ENCODE measurements around the gene CBX6.

The CBX6 gene

DNA sequence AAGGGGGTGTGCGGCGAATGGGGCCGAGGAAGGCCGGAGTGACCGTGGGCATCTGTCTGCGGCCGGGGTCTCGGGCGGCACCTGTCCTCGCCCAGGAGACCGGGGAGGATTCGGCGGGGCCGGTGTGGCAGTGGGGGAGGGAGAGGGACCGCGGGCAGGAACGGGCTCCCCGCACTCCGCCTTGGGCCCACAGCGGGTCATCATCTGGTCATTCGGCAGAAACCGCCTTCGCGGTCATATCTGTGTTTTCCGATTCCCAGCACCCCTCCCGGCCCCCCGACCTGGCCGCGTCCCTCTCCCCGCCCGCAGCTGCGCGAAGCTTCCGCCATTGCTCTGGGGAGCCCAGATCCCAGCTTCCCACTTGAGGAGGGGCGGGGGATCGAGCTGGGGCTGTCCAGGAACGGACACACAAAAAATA lies 824 bp upstream of the CBX6 start:
- peak; percentile 45 for DNase-seq

DNA sequence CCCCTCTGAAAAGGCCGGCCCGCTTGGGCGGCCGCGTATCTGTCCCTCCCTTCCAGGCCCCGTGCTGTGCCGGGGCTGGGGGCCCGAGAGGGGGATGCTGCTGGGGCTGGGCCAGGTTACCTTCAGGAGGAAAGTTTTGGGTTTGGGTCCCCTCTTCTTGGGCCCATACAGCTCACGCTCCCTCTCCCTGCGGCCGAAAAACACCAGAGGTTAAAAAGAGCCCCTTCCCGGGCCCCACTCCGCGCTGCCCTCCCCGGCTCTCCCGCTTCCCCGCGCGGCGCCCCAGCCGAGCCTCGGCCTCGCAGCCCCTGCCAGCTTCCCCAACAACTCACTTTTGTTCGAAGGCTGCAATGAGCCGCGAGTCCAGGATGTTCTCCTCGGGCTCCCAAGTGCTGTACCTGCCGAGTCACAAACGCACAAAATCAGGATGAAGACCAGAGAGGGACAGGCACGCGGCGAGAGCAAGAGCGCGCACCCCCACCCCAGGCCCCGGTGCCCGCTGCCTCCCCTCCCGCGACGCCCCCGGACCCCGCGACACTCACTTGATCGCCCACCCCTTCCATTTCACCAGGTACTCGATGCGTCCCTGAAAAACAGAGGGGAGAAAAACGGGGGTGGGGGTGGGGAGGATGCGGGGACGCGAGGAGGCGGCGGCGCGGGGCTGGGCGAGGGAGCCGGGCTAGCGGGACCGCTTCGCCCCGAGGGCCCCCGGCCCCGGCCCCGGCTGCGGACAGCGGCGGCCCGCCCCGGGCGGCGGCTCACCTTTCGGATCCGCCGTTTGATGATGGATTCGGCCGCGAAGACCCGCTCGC lies 450 bp downstream of the CBX6 start:
- DNase-seq: no peak

DNA sequence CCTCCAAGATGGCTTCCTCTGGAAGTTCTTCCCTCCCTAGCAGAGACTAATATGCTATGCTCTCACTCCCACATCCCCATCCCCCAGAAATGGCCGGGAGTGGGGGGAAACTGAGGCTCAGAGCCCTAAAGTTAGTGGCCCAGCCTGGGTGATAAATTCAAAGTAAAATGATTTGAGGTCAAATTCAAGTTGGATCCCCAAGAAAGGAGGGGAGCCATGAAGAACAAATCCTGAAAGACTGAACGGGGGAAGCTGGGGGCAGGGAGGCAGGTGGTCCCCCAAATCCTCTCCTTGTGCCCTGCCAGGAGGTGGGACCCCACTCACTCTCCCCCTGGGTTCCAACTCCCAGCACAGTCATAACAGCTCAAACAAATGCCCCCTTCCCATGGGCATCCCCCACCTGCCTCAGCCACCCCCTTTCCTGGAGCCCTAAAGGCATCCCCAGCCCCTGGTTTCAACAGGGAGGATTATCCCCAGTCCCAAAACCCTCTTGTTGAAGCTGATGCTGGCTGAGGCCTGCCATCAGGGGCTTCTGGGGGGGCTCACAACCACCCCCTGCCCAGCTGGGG lies 1.1 kb downstream of the CBX6 start:
- DNase-seq: no peak

- peak; percentile 75 for DNase-seq
These were observed 1.7 kb downstream of the CBX6 start for GRCh38 chr22:38870312-38870741.

DNA sequence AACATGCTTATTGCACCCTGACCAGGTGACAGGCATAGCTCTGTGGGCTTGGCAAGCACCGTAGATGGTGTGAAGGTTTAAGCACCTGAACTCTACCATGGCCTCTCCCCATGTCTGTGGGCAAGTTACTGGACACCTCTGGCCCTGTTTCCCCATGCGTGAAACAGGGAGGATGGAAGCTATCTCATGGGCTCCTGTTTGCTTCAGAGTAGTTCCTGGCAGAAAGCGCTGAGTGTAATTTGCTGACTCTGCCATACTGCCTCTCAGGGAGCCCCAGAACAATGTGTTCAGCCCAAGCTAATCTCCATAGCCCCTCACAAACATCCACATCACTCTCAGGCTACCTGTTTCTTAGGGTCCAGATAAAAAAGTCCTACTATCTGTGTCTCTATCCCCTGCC lies 2.4 kb downstream of the CBX6 start:
- DNase-seq: no peak

- peak; percentile 57 for DNase-seq
These were observed 3.1 kb downstream of the CBX6 start for GRCh38 chr22:38868886-38869381.

DNA sequence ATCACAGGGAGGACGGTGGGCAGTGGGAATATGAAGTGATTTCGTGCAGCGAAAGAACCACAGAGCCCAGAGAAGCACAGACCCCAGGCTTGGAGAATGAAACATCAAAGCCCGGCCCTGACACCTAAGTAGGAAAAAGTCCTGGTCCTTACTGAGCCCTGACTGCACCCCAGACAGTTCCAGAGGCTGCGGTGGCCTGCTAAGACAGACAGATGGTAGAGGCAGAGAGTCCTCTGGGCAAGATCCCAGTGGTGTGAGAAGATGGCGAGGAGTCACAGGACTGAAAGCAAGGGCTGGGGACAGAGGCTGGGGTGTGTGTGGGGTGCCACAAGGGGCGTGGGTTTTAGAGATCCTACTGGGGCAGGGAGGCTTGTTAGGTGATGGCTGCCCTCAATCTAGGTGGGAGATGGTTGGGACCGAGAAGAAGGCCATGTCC lies 3.7 kb downstream of the CBX6 start:
- DNase-seq: no peak

DNA sequence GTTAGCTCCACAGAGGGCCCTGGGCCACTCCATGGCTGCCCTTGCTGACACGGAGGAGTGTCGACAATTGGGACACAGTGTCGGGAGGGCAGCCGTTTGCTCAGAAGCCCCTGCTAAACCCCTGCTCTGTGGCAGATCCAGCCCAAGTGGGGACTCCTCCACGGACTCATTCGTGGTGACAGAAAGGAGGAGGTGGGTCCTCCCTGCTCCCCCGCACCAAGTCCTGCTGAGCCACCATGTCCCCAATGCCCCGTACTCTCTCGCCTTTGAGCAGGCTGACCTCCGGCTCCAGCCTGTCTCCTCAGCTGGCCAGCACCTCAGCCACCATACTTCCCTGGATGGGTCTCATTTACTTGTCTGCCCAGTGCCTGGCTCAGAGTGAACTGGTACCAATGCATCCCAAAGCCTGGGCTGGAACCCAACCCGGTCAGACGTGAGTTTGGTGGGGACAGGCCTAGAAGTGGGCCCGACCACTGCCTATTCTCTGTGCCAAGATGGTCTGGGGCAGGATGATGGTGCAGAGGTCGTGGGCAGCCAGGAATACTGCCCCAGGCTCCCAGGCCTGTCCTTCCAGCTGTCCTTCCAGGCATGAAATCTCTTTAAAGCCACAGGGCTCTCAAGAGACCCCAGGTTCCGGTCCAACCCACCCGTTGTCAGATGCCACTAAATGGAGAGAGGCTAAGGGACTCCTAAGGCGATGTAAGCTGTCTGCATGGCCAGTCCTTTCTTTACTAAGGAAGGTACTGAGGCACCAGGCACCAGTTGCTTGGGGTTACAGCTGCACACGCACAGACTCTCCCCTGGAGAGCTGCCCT lies 4.3 kb downstream of the CBX6 start:
- no peak for DNase-seq

GRCh38 chr22:38867124-38867455 lies 4.9 kb downstream of the CBX6 start:
- DNase-seq: no peak

- no peak for DNase-seq
These were observed 5.5 kb downstream of the CBX6 start for GRCh38 chr22:38866399-38867123.

DNA sequence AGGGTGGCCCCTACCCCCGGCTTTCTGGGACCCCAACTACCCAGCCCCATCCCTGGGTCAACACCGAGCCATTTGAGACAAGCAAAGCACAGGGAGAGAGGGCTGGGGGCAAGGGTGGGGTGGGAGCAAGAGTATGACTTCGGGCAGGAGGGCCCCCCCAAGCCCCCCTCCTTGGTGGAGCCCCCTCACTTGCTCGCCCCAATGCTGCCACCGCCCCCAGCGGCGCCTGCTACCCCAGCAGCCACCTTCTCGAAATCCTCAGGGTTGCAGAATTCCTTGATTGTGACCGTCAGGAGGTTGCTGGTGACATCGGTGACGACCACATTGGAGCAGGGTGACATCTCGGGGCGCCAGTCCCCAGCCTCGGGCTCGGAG lies 6.0 kb downstream of the CBX6 start:
- no peak for DNase-seq

GRCh38 chr22:38865201-38866023 lies 6.6 kb downstream of the CBX6 start:
- no peak for DNase-seq

GRCh38 chr22:38864361-38865191 lies 7.4 kb downstream of the CBX6 start:
- DNase-seq: no peak

DNA sequence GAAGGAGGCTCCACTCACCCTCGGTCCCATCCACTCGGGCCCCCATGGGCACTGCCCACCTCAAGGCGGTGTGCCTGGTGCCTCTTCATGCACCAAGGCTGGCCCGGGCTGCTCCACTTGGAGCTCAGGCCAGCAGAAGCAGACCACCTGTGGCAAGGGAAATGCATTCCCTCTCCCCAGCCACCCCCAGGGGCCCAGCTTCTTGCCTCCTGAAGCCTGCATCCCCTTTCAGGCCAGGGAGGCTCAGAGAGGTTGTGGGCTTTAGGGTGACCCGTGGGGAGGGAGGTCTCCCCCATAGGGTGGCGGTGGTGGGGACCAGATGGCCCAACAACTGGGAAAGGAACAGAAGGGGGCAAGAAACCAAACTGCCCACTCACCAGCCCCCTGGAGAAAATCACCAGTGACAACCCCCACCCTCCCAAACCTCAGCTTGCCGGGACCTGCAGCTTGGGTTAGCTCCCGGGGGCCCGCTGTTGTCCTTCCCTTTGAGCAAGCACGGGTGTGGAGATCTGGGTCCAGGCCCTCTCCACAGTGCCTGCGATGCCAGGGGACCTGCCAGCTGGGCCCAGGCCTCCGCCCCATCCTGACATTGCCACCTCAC lies 8.4 kb downstream of the CBX6 start:
- DNase-seq: no peak

DNA sequence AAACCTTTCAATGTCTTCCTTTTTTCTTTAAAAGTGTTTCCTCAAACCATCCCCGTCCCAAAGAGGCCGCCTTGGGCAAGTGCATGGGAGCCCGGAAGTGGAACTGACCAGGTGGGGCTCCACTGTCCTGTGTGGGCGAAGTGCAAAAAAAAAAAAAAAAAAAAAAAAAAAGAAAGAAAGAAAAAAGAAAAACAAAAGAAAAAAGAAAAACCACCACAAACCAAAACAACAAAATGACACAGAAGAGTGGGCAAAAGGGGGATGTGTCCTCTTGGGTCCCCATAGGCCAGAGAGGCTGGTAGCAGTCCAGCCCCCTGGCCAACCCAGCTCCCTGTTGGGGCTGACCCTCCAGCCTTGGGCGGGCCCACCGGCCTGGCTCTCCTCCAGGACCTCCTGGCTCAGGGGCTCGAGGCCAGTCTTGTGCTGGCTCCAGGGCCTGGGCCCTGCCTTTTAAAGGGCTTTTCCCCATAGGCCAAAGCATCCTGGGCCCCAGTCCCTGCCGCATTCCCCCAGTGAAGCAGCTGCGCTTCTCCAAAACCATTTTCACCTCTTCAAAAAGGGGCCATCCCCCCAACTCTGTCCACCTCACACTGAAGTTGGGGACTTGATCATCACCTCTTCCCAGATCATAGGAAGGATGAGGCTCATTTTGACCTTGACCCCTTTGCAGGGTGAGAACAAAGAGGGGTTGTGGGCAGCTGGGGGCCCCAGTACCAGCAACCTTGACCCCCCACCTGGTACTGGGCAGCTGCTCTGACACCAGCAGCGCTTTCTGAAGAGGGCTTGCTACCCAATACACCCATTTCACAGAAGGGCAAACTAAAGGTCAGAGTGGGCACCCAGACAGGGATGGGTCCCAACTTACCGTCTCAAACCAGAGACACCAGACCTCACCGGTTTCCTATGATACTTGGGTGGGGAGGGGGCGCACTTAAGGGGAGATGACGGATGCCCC lies 9.4 kb downstream of the CBX6 start:
- DNase-seq: no peak

DNA sequence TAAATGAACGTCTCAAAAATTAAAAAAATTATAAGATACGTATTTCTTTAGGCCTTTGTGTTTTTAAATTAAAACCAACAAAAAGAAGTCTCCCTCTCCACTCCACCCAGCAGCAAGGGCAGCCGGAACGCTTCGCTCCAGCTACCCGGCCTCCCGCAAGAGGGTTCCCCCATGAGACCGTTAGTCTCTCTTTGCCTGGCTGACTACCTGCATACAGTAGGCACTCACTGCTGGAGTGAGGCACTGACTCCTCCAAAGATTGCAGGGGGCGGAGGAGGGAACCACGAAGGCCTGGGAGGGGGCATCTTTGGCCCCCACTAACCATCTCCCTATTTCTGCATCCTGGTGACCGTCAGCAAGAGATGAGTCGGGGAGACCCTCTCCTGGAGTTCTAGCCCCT lies 10.1 kb downstream of the CBX6 start:
- no peak for DNase-seq

GRCh38 chr22:38861170-38861876 lies 10.7 kb downstream of the CBX6 start:
- DNase-seq: no peak

DNA sequence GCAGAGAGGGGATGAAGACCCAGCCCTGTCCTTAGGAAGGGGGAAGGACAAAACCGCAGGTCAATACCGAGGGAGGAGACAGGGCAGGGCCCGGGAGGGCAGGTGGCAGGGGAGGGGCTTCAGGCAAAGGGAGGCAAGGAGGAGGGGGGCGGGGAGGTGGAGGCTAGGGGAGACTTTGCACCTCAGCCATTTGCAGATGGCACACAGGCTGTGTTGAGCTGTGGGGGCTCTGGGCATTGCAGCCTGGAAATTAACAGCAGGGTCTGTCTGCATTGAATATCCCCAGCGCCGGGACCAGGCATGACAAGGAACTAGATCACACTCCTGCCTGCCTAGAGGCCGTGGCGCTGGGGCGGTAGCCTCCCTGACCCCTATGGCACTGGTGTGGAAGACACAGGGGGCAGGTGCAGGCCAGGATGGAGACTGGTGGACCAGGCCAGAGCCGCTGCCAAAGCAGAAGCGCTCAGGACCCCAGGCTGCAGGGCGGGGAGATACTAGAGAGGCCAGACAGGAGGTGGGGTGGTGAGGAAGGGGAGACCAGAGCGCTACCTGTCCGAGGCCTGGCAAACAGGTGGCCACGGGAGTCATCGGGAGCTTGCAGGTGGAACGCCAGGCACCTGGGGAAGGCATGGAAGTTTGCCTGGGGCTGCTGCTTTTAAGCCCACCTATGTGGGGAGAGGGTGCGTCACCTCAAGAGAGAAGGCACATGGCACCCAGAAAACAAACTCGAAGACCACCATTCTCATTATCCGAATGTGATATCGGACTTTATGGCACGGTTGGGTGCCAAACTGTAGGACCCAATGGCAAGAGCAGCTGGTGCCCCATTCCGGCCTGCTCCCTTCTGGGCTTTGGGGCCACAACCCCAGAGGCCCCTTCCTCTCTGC lies 11.5 kb downstream of the CBX6 start:
- no peak for DNase-seq
